ENCODE results near the gene PCDHA1. TPM values are rescaled to one million over a fixed set of nuclear protein-coding genes. Genes with fewer than 3 reads are reported as not detected.
A peak's percentile ranks its signal among the peaks of the same experiment; 100 is the strongest.

Gene PCDHA1
- total RNA-seq, 1 donor from 2014 or later: not detected

- H3K4me3 ChIP-seq (ENCODE audit: low read depth, low read length): no peak overlapping the region
- DNase-seq (ENCODE audit: low read depth): no peak
- no peak for TF ChIP-seq CTCF (conservative IDR thresholded peaks at IDR 0.05; ENCODE audit: low read depth, low read length)
Measured at GRCh38 chr5:140989254-140990020, 203.5 kb downstream of the PCDHA1 start.

- no peak for DNase-seq (ENCODE audit: low read depth)
- no peak overlapping the region for H3K4me3 ChIP-seq (ENCODE audit: low read depth, low read length)
- TF ChIP-seq CTCF (conservative IDR thresholded peaks at IDR 0.05; ENCODE audit: low read depth, low read length): no peak
Measured at GRCh38 chr5:140992828-140993227, 206.9 kb downstream of the PCDHA1 start.

- H3K4me3 ChIP-seq (ENCODE audit: low read depth, low read length): no peak overlapping the region
- TF ChIP-seq CTCF (conservative IDR thresholded peaks at IDR 0.05; ENCODE audit: low read depth, low read length): no peak
- no peak for DNase-seq (ENCODE audit: low read depth)
Measured at GRCh38 chr5:140996060-140996459, 210.1 kb downstream of the PCDHA1 start.

- TF ChIP-seq CTCF (conservative IDR thresholded peaks at IDR 0.05; ENCODE audit: low read depth, low read length): no peak
- DNase-seq (ENCODE audit: low read depth): no peak
- H3K4me3 ChIP-seq (ENCODE audit: low read depth, low read length): no peak overlapping the region
Measured at GRCh38 chr5:140998921-140999410, 213.0 kb downstream of the PCDHA1 start.

GRCh38 chr5:141001446-141001843, 215.5 kb downstream of the PCDHA1 start:
- DNase-seq (ENCODE audit: low read depth): no peak
- H3K4me3 ChIP-seq (ENCODE audit: low read depth, low read length): peak overlapping the region; percentile 54
- no peak for TF ChIP-seq CTCF (conservative IDR thresholded peaks at IDR 0.05; ENCODE audit: low read depth, low read length)

- DNase-seq (ENCODE audit: low read depth): no peak
- peak overlapping the region; percentile 54 for H3K4me3 ChIP-seq (ENCODE audit: low read depth, low read length)
- TF ChIP-seq CTCF (conservative IDR thresholded peaks at IDR 0.05; ENCODE audit: low read depth, low read length): no peak
Measured at GRCh38 chr5:141001844-141002604, 216.1 kb downstream of the PCDHA1 start.
